Measurements from ENCODE around the gene PAX6.

The PAX6 gene

GRCh38 chr11:31740131-31740530, 71.0 kb downstream of the PAX6 start:
- Histone ChIP-seq H3K27me3 (ENCODE audit: control insufficient read depth in 5 of 5, insufficient read depth in 4 of 5, low read length in 5 of 5) (no peaks in the 10 kb centered on the region), H3K27ac (ENCODE audit: low read depth, low read length) (no peak overlapping the region), H3K4me3 (ENCODE audit: low read depth in 1 of 5, low read length in 5 of 5) (no peak overlapping the region), H3K4me1 (ENCODE audit: control insufficient read depth in 5 of 5, insufficient read depth in 5 of 5, low read length in 5 of 5) (no peaks in the 10 kb centered on the region), H3K9me3 (ENCODE audit: control insufficient read depth in 5 of 5, low read length in 5 of 5) (peaks cover 0 to 7% (median 0%) of the 10 kb centered on the region in 5 donors), H3K9ac (ENCODE audit: low read length in 5 of 5) (no peak overlapping the region), H3K36me3 (ENCODE audit: control insufficient read depth in 5 of 5, insufficient read depth in 5 of 5, low read length in 5 of 5) (no peaks in the 10 kb centered on the region)
